ENCODE measurements around the gene RPL11.

- TF ChIP-seq EZH2phosphoT487 (IDR thresholded peaks at IDR 0.05; ENCODE audit: insufficient read depth, low read depth), result no peak
- no peak for TF ChIP-seq EZH2 (IDR thresholded peaks at IDR 0.05; ENCODE audit: insufficient read depth, poor library complexity, severe bottlenecking)
These were observed 4.9 kb downstream of the RPL11 start for GRCh38 chr1:23696335-23696989.
